ENCODE measurements around the gene SEC24A. TPM values are rescaled to one million over a fixed set of nuclear protein-coding genes. Genes with fewer than 3 reads are reported as not detected.

SEC24A gene
- total RNA-seq, 2 experiments from 2014 or later, result 29.3 to 30.5 TPM

GRCh38 chr5:134738963-134739661, 90.5 kb downstream of the SEC24A start:
- peak overlapping the region; percentile 91 for H3K4me3 Mint-ChIP-seq
- ATAC-seq (peak; percentile 32), DNase-seq (peak; percentile 55)
- CTCF ChIA-PET, result interaction anchor here (0.6 to 6.4 kb wide), 10 partner anchors 11 to 209 kb away, joined by 3 to 77 read pairs (median 4); partner anchors contain the start of genes DDX46 and PCBD2
- no peaks in the 10 kb centered on the region for H3K9me3 Mint-ChIP-seq
- peaks cover 18% of the 10 kb centered on the region for H3K4me1 Mint-ChIP-seq (ENCODE audit: low read depth)
- POLR2A ChIA-PET, result interaction anchor here (0.6 to 4.8 kb wide), 16 partner anchors 8 to 547 kb away, joined by 3 to 65 read pairs (median 4); partner anchors contain the start of genes C5orf24, DDX46 and PCBD2
- intact Hi-C loops (cut with micrococcal nuclease), result no loop called here
- H3K36me3 Mint-ChIP-seq (ENCODE audit: low read depth), result peaks cover 9% of the 10 kb centered on the region
- TF ChIP-seq CTCF (IDR thresholded peaks at IDR 0.05), result peak; percentile 38
- peak overlapping the region; percentile 86 for H3K27ac Mint-ChIP-seq
- H3K27me3 Mint-ChIP-seq, result no peaks in the 10 kb centered on the region

- Mint-ChIP-seq H3K36me3 (ENCODE audit: low read depth) (peaks cover 12% of the 10 kb centered on the region), H3K4me3 (no peak overlapping the region), H3K9me3 (no peaks in the 10 kb centered on the region), H3K27ac (no peak overlapping the region), H3K27me3 (no peaks in the 10 kb centered on the region), H3K4me1 (ENCODE audit: low read depth) (peaks cover 18% of the 10 kb centered on the region)
- ATAC-seq (no peak), DNase-seq (no peak)
- no peak for TF ChIP-seq CTCF (IDR thresholded peaks at IDR 0.05)
- intact Hi-C loops (cut with micrococcal nuclease), result no loop called here
- ChIA-PET POLR2A (interaction anchor here (1.3 to 4.8 kb wide), 3 partner anchors 8 to 19 kb away, joined by 3 to 65 read pairs (median 5); partner anchors contain the start of gene DDX46), CTCF (interaction anchor here (1.8 to 6.4 kb wide), 3 partner anchors 16 to 163 kb away, joined by 6 to 77 read pairs (median 17); partner anchors contain the start of gene DDX46)
Measured at GRCh38 chr5:134741052-134741451, 92.5 kb downstream of the SEC24A start.

GRCh38 chr5:134742134-134742533, 93.5 kb downstream of the SEC24A start:
- no peak for TF ChIP-seq CTCF (IDR thresholded peaks at IDR 0.05)
- Mint-ChIP-seq H3K4me1 (ENCODE audit: low read depth) (peaks cover 18% of the 10 kb centered on the region), H3K9me3 (no peaks in the 10 kb centered on the region), H3K4me3 (no peak overlapping the region), H3K27me3 (no peaks in the 10 kb centered on the region), H3K36me3 (ENCODE audit: low read depth) (peaks cover 12% of the 10 kb centered on the region), H3K27ac (no peak overlapping the region)
- intact Hi-C loops (cut with micrococcal nuclease), result no loop called here
- DNase-seq, result no peak
- no peak for ATAC-seq
- ChIA-PET POLR2A (interaction anchor here (0.8 to 4.8 kb wide), 2 partner anchors 18 to 565 kb away, joined by 4 to 65 read pairs; partner anchors contain the start of gene DDX46), CTCF (interaction anchor here (3.9 to 6.4 kb wide), 2 partner anchors 15 to 154 kb away, joined by 17 to 77 read pairs; partner anchors contain the start of gene DDX46)

GRCh38 chr5:134749415-134749814, 100.8 kb downstream of the SEC24A start:
- intact Hi-C loops (cut with micrococcal nuclease), result no loop called here
- CTCF ChIA-PET, result no interaction called here
- POLR2A ChIA-PET, result interaction anchor here (0.6 to 2.2 kb wide), 3 partner anchors 8 to 11 kb away, joined by 4 to 7 read pairs (median 5); partner anchors contain the start of gene CAMLG
- ATAC-seq (no peak), DNase-seq (no peak)
- no peak overlapping the region for H3K27ac Mint-ChIP-seq
- H3K27me3 Mint-ChIP-seq, result no peaks in the 10 kb centered on the region
- no peak overlapping the region for H3K4me3 Mint-ChIP-seq
- no peaks in the 10 kb centered on the region for H3K4me1 Mint-ChIP-seq (ENCODE audit: low read depth)
- H3K36me3 Mint-ChIP-seq (ENCODE audit: low read depth), result peaks cover 4% of the 10 kb centered on the region
- TF ChIP-seq CTCF (IDR thresholded peaks at IDR 0.05), result no peak
- no peaks in the 10 kb centered on the region for H3K9me3 Mint-ChIP-seq

DNA sequence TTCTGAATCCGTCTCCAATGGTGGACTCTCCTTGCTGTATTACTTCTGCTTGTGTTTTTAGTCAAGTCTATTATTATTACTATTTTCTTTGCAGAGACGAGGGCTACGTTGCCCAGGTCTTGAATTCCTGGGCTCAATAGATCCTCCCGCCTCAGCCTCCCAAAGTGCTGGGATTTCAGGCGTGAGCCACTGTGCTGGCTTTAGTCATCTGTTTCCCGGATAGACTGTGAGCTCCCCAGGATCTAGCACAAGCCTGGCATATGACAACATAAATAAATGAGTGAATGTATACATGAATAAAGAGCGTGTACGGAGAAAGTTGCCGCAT, 109.6 kb downstream of the SEC24A start:
- POLR2A ChIA-PET, result interaction anchor here (0.9 to 8.2 kb wide), 6 partner anchors 14 to 152 kb away, joined by 3 to 65 read pairs (median 4); partner anchors contain the start of gene CAMLG
- no peaks in the 10 kb centered on the region for H3K27me3 Mint-ChIP-seq
- H3K4me3 Mint-ChIP-seq, result peak overlapping the region; percentile 99
- no peak for DNase-seq
- intact Hi-C loops (cut with micrococcal nuclease), result no loop called here
- CTCF ChIA-PET, result interaction anchor here (0.7 to 6.2 kb wide), 13 partner anchors 9 to 171 kb away, joined by 3 to 77 read pairs (median 4); partner anchors contain the start of genes CAMLG, PCBD2 and SEC24A
- no peaks in the 10 kb centered on the region for H3K9me3 Mint-ChIP-seq
- H3K4me1 Mint-ChIP-seq (ENCODE audit: low read depth), result peaks cover 26% of the 10 kb centered on the region
- no peak for ATAC-seq
- peaks cover 10% of the 10 kb centered on the region for H3K36me3 Mint-ChIP-seq (ENCODE audit: low read depth)
- no peak for TF ChIP-seq CTCF (IDR thresholded peaks at IDR 0.05)
- peak overlapping the region; percentile 94 for H3K27ac Mint-ChIP-seq
